A549 (cell line): ENCODE data around the gene COL24A1. TPM values are rescaled to one million over a fixed set of nuclear protein-coding genes. Genes with fewer than 3 reads are reported as not detected.

ENCODE experiments used
- ATAC-seq, 2 experiments: fragments of 200-7000 bp in 1 of 2; fragments of >200 bp in 1 of 2; cut with Nextera tagmentation in 1 of 2; cut with Tn5 transposase in 1 of 2; 3 replicates each; pipeline versions ENCODE4 v1.8.0 to v1.9.1; 2018 to 2020; ENCODE audit warnings: mild to moderate bottlenecking in 1 of 2, moderate library complexity in 1 of 2
- CTCF ChIA-PET: fragments of 300-600 bp; sonication (Branson Sonifier 250); formaldehyde crosslinking; extraction: SDS; loops from one replicate; lab custom pipeline; 2021; ENCODE audit warnings: antibody characterized with exemption, inconsistent platforms; lab: Yijun Ruan, JAX
- POLR2A ChIA-PET: fragments of 350-600 bp; formaldehyde crosslinking; extraction: SDS; loops from one replicate; lab custom pipeline; 2021; ENCODE audit warnings: antibody characterized with exemption, inconsistent platforms; lab: Yijun Ruan, JAX
- DNase-seq, 2 experiments: peaks; one replicate each; pipeline versions ENCODE4 v3.0.0 to v3.0.0-alpha.2; 2011 to 2016; ENCODE audit warnings: low read depth in 1 of 2, low spot score in 1 of 2
- FAIRE-seq: peaks from 2 replicates; lab custom pipeline; 2011; peaks lifted over from hg19 to GRCh38; lab: Jason Lieb, UNC
- H3K27ac ChIP-seq, 2 experiments: fragments of >200 bp; sonication (Bioruptor Twin); formaldehyde crosslinking; 3 replicates each; pipeline ENCODE4 v1.5.1; 2016 to 2017
- H3K4me1 ChIP-seq: fragments of >200 bp; sonication (Bioruptor Twin); formaldehyde crosslinking; 3 replicates; pipeline ENCODE4 v1.6.1; 2016
- H3K4me2 ChIP-seq: fragments of >200 bp; sonication (Bioruptor Twin); formaldehyde crosslinking; 3 replicates; pipeline ENCODE4 v1.6.1; 2016
- H3K4me3 ChIP-seq: fragments of >200 bp; sonication (Bioruptor Twin); formaldehyde crosslinking; 3 replicates; pipeline ENCODE4 v1.5.1; 2016
- H3K9me3 ChIP-seq: fragments of >200 bp; sonication (Bioruptor Twin); formaldehyde crosslinking; 3 replicates; pipeline ENCODE4 v1.6.1; 2016
- CEBPB ChIP-seq, 2 experiments: fragments of >200 bp in 1 of 2; sonication (Bioruptor Twin) in 1 of 2; formaldehyde crosslinking in 1 of 2; IDR thresholded peaks; 2 replicates each; pipeline ENCODE4 v1.6.1; 2012 to 2016
- ELK1 ChIP-seq: fragments of 150-350 bp; IDR thresholded peaks from 2 replicates; pipeline ENCODE4 v1.6.1; 2014; ENCODE audit warnings: low read depth, mild to moderate bottlenecking, low read length
- HES2 ChIP-seq: fragments of >200 bp; sonication (Bioruptor Twin); formaldehyde crosslinking; IDR thresholded peaks from 2 replicates; pipeline ENCODE4 v1.6.1; 2016
- HMGXB4 ChIP-seq: fragments of 250-450 bp; sonication (Bioruptor Pico); IDR thresholded peaks from 2 replicates; pipeline ENCODE4 v1.5.0; 2021; ENCODE audit warnings: mild to moderate bottlenecking, moderate library complexity, borderline replicate concordance
- HOXA7 ChIP-seq: fragments of 250-450 bp; sonication (Bioruptor Pico); IDR thresholded peaks from 2 replicates; pipeline ENCODE4 v1.5.0; 2020; ENCODE audit warnings: mild to moderate bottlenecking, moderate library complexity
- HOXB13 ChIP-seq: fragments of 250-450 bp; sonication (Bioruptor Pico); IDR thresholded peaks from 2 replicates; pipeline ENCODE4 v1.5.0; 2020; ENCODE audit warnings: low read depth, mild to moderate bottlenecking, moderate library complexity
- HOXB5 ChIP-seq: fragments of 250-450 bp; sonication (Bioruptor Pico); IDR thresholded peaks from 2 replicates; pipeline ENCODE4 v1.5.0; 2020; ENCODE audit warnings: mild to moderate bottlenecking, moderate library complexity
- KDM1A ChIP-seq: fragments of 200-600 bp; sonication (generic); IDR thresholded peaks from 2 replicates; pipeline ENCODE4 v1.6.1; 2016; ENCODE audit warnings: low read depth, mild to moderate bottlenecking
- KDM5A ChIP-seq: fragments of 200-600 bp; sonication (generic); IDR thresholded peaks from 2 replicates; pipeline ENCODE4 v1.6.1; 2016; ENCODE audit warnings: antibody characterized with exemption, mild to moderate bottlenecking
- MAFK ChIP-seq: fragments of 450-650 bp; IDR thresholded peaks from 2 replicates; pipeline ENCODE4 v1.6.1; 2014; ENCODE audit not compliant: partially characterized antibody
- MYC ChIP-seq: IDR thresholded peaks from 2 replicates; pipeline ENCODE4 v1.6.1; 2012; ENCODE audit warnings: mild to moderate bottlenecking, inconsistent platforms, low read length, improper control_type of control experiment, borderline replicate concordance
- NR3C1 ChIP-seq: fragments of >200 bp; sonication (Bioruptor Twin); formaldehyde crosslinking; IDR thresholded peaks from 3 replicates; pipeline ENCODE4 v1.6.1; 2017
- RFX5 ChIP-seq: fragments of 450-650 bp; IDR thresholded peaks from 2 replicates; pipeline ENCODE4 v1.7.1; 2014; ENCODE audit warnings: antibody characterized with exemption, mild to moderate bottlenecking, moderate library complexity
- RNF2 ChIP-seq: fragments of 200-600 bp; sonication (generic); IDR thresholded peaks from 2 replicates; pipeline ENCODE4 v1.6.1; 2016; ENCODE audit warnings: low read depth, mild to moderate bottlenecking, antibody characterized with exemption, moderate library complexity, borderline replicate concordance
- SMC3 ChIP-seq: fragments of >200 bp; sonication (Bioruptor Twin); formaldehyde crosslinking; IDR thresholded peaks from 3 replicates; pipeline ENCODE4 v1.6.1; 2018; ENCODE audit warnings: inconsistent platforms
- SREBF2 ChIP-seq: fragments of 450-650 bp; IDR thresholded peaks from 2 replicates; pipeline ENCODE4 v1.6.1; 2014; ENCODE audit warnings: mild to moderate bottlenecking, moderate library complexity
- TP53 ChIP-seq: fragments of 250-450 bp; sonication (Bioruptor Pico); IDR thresholded peaks from 2 replicates; pipeline ENCODE4 v1.5.0; 2021; ENCODE audit warnings: mild to moderate bottlenecking, moderate library complexity
- ZFP36 ChIP-seq: fragments of 450-650 bp; IDR thresholded peaks from 2 replicates; pipeline ENCODE4 v1.6.1; 2014; ENCODE audit warnings: borderline replicate concordance; ENCODE audit not compliant: partially characterized antibody
- WGBS: methylation state at CpG from one replicate; pipeline ENCODE4 v1.1.6; 2017; ENCODE audit errors: missing lambda C conversion rate; 5-methylcytosine and 5-hydroxymethylcytosine counted together
- polyA plus RNA-seq, 4 experiments: library from polyadenylated mRNA; depleted of rRNA in 3 of 4; stranded (reverse); fragments of >200 nt; fragmentation: RNase III in 1 of 4; extraction: RNeasy Plus Mini Kit Qiagen cat#74134 plus additional on column Dnase treatment in 1 of 4; gene quantifications; 2 replicates in 3 of 4; 3 replicates in 1 of 4; pipeline ENCODE4 v1.2.3, GENCODE V29; 2011 to 2017
- TF ChIP-seq, protein P1 (sequence below): IDR thresholded peaks from 2 replicates; pipeline ENCODE4 v1.6.1; 2012; ENCODE audit warnings: low read depth, borderline replicate concordance
- TF ChIP-seq, protein P2 (sequence below): IDR thresholded peaks from 2 replicates; pipeline ENCODE4 v1.6.1; 2012
- TF ChIP-seq, protein P3 (sequence below): fragments of 200-600 bp; sonication (generic); IDR thresholded peaks from 2 replicates; pipeline ENCODE4 v1.6.1; 2016; ENCODE audit warnings: antibody characterized with exemption, mild to moderate bottlenecking, moderate library complexity

The COL24A1 gene
- polyA plus RNA-seq, 2 of the 4 experiments (the other 2 are of a cell fraction): 0.03 to 0.13 TPM

GRCh38 chr1:86202552-86203340 is 46.2 kb upstream of the COL24A1 start:
- ChIA-PET CTCF (no interaction called here), POLR2A (no interaction called here)
- FAIRE-seq (no peak), ATAC-seq (no peak), DNase-seq (no peak)
- TF ChIP-seq MAFK (peak; percentile 55), HOXB5 (CRISPR knock-in tag) (no peak), NR3C1 (no peak)
- no peaks in the 10 kb centered on the region for H3K9me3 ChIP-seq
- H3K4me1 ChIP-seq: no peaks in the 10 kb centered on the region
- WGBS: 31% methylated on average over 4 of the region's 4 CpGs
- H3K27ac ChIP-seq: no peak overlapping the region
- H3K4me2 ChIP-seq: no peak overlapping the region
- no peak overlapping the region for H3K4me3 ChIP-seq

- Histone ChIP-seq H3K4me3 (no peak overlapping the region), H3K4me1 (no peaks in the 10 kb centered on the region), H3K9me3 (no peaks in the 10 kb centered on the region)
- no peak for ATAC-seq
- CTCF ChIA-PET: no interaction called here
- FAIRE-seq: no peak
- no peak for TF ChIP-seq RNF2
- no peak for TF ChIP-seq RFX5
- TF ChIP-seq HOXB5 (CRISPR knock-in tag): no peak
- TF ChIP-seq, protein P1, sequence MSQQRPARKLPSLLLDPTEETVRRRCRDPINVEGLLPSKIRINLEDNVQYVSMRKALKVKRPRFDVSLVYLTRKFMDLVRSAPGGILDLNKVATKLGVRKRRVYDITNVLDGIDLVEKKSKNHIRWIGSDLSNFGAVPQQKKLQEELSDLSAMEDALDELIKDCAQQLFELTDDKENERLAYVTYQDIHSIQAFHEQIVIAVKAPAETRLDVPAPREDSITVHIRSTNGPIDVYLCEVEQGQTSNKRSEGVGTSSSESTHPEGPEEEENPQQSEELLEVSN: no peak
- TF ChIP-seq MYC: no peak
- no peak for TF ChIP-seq NR3C1
- TF ChIP-seq SREBF2: no peak
- TF ChIP-seq KDM1A: no peak
- TF ChIP-seq ELK1: no peak
- TF ChIP-seq, protein P2, sequence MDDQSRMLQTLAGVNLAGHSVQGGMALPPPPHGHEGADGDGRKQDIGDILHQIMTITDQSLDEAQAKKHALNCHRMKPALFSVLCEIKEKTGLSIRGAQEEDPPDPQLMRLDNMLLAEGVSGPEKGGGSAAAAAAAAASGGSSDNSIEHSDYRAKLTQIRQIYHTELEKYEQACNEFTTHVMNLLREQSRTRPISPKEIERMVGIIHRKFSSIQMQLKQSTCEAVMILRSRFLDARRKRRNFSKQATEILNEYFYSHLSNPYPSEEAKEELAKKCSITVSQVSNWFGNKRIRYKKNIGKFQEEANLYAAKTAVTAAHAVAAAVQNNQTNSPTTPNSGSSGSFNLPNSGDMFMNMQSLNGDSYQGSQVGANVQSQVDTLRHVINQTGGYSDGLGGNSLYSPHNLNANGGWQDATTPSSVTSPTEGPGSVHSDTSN: no peak
- TF ChIP-seq HMGXB4 (CRISPR knock-in tag): no peak
- TF ChIP-seq SMC3: no peak
- no peak for TF ChIP-seq CEBPB (IDR thresholded peaks at IDR 0.05)
- TF ChIP-seq, all 56 proteins: peak for 0
- POLR2A ChIA-PET: no interaction called here
- Histone ChIP-seq H3K27ac (no peak overlapping the region), H3K4me2 (no peak overlapping the region)
- WGBS: 52% methylated on average over 2 of the region's 2 CpGs
- no peak for DNase-seq
Measured at GRCh38 chr1:86201311-86201710, 44.7 kb upstream of the COL24A1 start.

DNA sequence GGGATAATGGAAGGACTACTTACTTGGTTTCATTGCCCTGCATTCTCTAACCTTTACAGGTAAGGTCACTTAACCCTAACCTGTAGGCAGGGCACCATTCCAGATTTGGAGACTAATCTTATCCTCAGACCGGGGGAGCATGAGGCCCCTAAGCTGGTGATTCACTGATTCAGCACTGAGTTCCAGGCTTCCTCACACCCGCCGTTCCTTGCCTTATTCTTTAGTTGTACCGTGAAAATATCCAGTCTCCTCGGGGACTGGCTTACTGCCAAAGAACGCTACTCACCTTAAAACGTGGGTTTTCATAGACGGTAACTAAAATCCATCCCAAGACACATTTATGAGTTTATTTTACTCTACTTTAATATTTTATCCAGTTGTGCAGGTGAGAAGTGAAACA is 44.3 kb upstream of the COL24A1 start:
- DNase-seq: no peak
- no peak for ATAC-seq
- 28% methylated on average over 8 of the region's 8 CpGs for WGBS
- TF ChIP-seq KDM5A (no peak), TP53 (CRISPR knock-in tag) (no peak), HOXA7 (CRISPR knock-in tag) (no peak), ZFP36 (no peak), HOXB13 (CRISPR knock-in tag) (no peak), HES2 (no peak)
- TF ChIP-seq, protein P3, sequence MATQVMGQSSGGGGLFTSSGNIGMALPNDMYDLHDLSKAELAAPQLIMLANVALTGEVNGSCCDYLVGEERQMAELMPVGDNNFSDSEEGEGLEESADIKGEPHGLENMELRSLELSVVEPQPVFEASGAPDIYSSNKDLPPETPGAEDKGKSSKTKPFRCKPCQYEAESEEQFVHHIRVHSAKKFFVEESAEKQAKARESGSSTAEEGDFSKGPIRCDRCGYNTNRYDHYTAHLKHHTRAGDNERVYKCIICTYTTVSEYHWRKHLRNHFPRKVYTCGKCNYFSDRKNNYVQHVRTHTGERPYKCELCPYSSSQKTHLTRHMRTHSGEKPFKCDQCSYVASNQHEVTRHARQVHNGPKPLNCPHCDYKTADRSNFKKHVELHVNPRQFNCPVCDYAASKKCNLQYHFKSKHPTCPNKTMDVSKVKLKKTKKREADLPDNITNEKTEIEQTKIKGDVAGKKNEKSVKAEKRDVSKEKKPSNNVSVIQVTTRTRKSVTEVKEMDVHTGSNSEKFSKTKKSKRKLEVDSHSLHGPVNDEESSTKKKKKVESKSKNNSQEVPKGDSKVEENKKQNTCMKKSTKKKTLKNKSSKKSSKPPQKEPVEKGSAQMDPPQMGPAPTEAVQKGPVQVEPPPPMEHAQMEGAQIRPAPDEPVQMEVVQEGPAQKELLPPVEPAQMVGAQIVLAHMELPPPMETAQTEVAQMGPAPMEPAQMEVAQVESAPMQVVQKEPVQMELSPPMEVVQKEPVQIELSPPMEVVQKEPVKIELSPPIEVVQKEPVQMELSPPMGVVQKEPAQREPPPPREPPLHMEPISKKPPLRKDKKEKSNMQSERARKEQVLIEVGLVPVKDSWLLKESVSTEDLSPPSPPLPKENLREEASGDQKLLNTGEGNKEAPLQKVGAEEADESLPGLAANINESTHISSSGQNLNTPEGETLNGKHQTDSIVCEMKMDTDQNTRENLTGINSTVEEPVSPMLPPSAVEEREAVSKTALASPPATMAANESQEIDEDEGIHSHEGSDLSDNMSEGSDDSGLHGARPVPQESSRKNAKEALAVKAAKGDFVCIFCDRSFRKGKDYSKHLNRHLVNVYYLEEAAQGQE: no peak
- FAIRE-seq: no peak
- no peak overlapping the region for H3K27ac ChIP-seq
- no peak overlapping the region for H3K4me2 ChIP-seq
- H3K4me3 ChIP-seq: no peak overlapping the region
- no peaks in the 10 kb centered on the region for H3K4me1 ChIP-seq
- ChIA-PET POLR2A (no interaction called here), CTCF (no interaction called here)
- no peaks in the 10 kb centered on the region for H3K9me3 ChIP-seq
